ENCODE results near the gene ADAMTS6.

The ADAMTS6 gene

DNA sequence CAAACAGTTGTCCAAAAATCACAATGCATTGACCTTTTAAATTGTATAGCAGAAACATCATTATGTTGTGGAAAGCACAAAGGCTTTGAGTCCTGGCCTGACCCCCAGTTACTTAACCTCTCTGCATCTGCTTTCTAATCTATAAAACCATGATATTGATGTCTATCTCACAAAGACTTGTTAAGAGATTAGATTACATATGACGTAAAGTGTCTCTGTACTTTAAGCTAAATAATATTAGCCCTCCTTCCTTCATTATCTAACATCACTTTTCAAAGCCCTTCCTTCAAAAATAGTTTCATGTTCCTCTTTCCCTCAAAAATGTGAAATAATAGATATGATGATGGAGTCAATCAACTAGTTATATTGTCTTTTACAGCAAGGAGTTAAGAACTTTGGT, 3.4 kb downstream of the ADAMTS6 start:
- DNase-seq (ENCODE audit: extremely low read depth, low read depth) = no peak

DNA sequence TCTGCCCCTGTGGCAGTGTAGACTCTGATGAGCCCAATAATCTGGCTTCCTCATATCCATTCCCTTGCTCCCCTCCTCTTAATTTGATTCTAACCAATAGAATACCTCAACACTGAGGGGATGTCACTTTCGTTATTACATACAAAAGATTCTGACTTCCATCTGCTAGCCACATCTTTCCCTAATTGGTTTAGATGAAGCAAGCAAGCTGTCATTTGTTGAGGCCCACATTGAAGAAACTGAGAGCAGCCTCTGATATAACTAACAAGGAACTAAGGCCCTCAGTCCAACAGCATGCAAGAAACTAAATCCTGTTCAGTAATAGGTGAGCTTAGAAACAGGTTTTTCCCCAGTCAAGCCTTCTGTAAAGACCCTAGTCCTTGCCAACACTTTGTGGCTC, 5.8 kb downstream of the ADAMTS6 start:
- TF ChIP-seq, protein P1, sequence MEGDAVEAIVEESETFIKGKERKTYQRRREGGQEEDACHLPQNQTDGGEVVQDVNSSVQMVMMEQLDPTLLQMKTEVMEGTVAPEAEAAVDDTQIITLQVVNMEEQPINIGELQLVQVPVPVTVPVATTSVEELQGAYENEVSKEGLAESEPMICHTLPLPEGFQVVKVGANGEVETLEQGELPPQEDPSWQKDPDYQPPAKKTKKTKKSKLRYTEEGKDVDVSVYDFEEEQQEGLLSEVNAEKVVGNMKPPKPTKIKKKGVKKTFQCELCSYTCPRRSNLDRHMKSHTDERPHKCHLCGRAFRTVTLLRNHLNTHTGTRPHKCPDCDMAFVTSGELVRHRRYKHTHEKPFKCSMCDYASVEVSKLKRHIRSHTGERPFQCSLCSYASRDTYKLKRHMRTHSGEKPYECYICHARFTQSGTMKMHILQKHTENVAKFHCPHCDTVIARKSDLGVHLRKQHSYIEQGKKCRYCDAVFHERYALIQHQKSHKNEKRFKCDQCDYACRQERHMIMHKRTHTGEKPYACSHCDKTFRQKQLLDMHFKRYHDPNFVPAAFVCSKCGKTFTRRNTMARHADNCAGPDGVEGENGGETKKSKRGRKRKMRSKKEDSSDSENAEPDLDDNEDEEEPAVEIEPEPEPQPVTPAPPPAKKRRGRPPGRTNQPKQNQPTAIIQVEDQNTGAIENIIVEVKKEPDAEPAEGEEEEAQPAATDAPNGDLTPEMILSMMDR (IDR thresholded peaks at IDR 0.05; ENCODE audit: low read depth, low read length) = no peak
- no peak for DNase-seq (ENCODE audit: extremely low read depth, low read depth)

More for the DNA sequence above, 3.4 kb downstream of the ADAMTS6 start:
- TF ChIP-seq, protein P1 (IDR thresholded peaks at IDR 0.05; ENCODE audit: low read depth, low read length) = no peak

DNA sequence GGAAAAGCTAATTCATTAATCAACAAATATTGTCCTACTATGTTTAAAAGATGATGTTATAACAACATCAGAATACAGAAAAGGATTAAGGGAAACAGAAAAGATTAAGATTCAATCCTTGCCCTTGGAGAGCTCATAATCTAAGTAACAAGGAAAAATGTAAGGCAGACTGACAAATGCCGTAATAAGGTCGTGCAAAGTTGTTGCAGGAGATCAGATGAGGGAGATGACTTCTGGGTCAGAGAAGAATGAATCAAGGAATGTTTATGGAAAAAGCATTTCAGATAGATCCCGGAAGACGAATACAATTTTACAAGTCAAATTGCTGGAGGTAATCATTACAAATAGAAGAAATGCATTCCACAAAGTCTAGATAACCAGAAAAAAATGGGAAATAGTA, 6.4 kb downstream of the ADAMTS6 start:
- TF ChIP-seq, protein P1 (IDR thresholded peaks at IDR 0.05; ENCODE audit: low read depth, low read length) = no peak
- DNase-seq (ENCODE audit: extremely low read depth, low read depth) = no peak

DNA sequence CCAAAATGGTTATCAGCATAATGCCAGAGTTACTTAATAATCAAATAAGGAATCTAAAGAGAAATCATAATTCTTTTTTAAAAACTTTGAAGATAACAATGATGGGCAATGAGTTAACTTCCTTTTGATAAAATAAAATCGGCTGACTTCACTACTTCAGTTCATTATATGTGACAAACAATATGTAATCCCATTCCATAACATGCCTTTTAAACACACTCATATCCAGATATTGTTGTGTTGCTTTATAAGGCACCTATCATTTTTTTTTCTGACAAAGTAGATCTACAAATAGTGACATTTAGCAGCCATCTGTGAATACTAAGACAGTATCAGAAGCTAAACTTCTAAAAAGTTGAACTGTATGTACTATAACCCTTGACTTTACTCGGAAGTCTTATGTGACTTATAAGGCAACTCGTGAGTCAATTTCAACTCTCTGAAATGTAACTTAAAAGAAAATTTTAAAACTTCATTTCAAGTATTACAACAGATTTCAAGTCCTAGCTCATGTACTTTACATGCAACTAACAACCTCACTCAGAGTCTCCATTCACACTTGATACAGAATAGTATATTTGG, 7.5 kb downstream of the ADAMTS6 start:
- TF ChIP-seq, protein P1 (IDR thresholded peaks at IDR 0.05; ENCODE audit: low read depth, low read length) = no peak
- no peak for DNase-seq (ENCODE audit: extremely low read depth, low read depth)

DNA sequence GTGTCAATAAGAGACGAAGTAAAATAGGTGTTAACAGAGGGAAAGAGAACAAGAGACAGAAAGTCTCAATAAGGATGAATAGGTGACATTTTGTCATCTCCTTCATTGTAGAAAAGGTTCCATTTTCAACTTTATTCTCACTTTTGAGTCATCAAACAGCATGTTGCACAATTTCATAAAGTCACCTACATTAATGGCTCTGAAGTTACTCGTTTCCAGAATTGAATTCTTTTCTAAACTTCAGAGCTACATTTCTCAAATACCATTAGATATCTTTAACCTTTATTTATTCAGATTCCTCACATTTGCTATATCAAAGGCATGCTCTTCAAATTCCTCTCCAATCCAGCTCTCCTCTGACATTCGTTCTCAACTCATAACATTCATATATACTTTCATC, 13.1 kb downstream of the ADAMTS6 start:
- no peak for DNase-seq (ENCODE audit: extremely low read depth, low read depth)
- TF ChIP-seq, protein P1 (IDR thresholded peaks at IDR 0.05; ENCODE audit: low read depth, low read length) = no peak

DNA sequence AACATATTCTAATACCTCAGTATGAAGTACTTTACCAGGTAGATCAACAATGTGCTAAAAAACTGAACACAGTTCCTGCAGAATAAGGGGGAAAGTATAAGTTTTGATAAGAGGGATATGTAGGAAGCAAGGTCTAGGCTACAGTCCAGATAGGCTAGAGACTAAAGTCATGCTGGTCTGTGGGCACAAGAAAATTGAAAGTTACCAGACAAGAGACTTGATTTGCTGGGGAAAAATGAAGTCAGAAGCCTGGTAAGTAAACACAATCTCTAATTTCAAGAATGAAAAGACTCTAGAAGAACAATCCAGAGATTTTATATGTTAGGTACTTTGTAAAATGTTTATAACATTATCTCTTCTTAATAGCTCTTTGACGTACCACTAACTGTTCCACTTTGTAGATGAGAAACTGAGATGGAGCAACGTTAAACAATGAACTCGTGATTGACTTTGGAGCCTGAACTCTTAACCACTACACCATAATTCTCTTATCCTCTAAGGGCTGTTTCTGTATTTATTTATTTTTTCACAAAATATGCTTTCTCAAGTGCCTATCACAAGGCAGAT, 19.5 kb downstream of the ADAMTS6 start:
- TF ChIP-seq, protein P1 (IDR thresholded peaks at IDR 0.05; ENCODE audit: low read depth, low read length) = no peak
- DNase-seq (ENCODE audit: extremely low read depth, low read depth) = no peak

DNA sequence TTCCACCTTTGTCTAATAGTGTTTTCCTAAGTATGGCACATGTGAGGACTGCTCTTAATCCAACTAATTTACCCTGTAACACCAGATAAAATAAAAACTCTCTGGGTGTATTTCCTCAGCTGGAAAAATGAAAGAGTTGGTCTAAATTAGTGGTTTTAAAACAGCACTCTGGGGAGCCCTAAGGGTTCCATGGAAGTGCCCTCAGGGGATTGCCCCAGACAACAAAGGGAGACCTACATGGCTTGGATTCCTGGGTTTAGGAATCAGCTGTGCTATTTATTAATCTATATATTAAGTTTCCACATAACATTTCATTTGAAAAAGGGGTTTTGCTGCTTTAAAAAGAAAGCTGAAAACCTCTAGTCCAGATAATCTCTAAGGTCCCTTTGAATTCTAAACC, 20.2 kb downstream of the ADAMTS6 start:
- no peak for DNase-seq (ENCODE audit: extremely low read depth, low read depth)
- TF ChIP-seq, protein P1 (IDR thresholded peaks at IDR 0.05; ENCODE audit: low read depth, low read length) = no peak

Measured in AG09319 (cell line).